Activated CD4-positive, alpha-beta T cell treated with anti-CD3 and anti-CD28 coated beads, Interleukin-2, amount 50 U/mL, for 48 hours (primary cell): Measurements from ENCODE around the gene FSD2.
"Not testable (repeated sequence)": the region's sequence is repeated elsewhere in the genome, so short reads cannot be mapped to it uniquely, and the experiment has no call there.

Experiments used
- DNase-seq, 2 experiments: peaks; one replicate each; pipeline ENCODE4 v3.0.0-alpha.2; 2020

FSD2 gene

DNA sequence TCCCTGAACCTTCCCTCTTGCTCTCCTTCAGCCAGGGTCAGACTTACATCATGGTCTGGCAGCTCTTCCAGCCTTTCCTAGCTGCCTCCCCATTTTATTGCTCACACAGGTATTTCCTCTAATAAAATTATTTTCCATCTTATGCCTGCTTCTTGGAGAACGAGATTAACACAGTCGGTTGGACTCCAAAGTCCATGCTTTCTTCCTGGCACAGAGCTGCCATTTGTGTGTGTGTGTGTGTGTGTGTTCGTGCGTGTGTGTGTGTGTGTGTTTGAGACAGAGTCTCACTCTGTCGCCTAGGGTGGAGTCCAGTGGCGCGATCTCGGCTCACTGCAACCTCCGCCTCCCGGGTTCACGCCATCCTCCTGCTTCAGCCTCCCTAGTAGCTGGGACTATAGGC is 15.5 kb downstream of the FSD2 start:
- no peak for DNase-seq

GRCh38 chr15:82789491-82789890 is 16.4 kb downstream of the FSD2 start:
- DNase-seq, result no peak

DNA sequence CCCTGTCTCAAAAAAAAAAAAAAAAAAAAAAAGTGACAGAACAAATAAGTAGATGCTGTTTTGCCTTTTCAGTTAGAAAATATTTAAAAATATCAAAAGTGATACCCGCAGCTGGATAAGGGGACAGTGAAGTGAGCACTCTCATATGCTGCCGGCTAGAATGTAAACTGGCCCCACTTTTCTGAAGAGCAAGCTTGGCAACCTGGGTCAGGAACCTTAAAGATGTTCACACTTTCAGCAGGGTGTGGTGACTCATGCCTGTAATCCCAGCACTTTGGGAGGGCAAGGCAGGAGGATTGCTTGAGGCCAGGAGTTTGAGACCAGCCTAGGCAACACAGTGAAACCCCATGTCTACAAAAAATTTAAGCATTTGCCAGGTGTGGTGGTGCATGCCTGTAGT is 17.4 kb downstream of the FSD2 start:
- DNase-seq, result no peak

DNA sequence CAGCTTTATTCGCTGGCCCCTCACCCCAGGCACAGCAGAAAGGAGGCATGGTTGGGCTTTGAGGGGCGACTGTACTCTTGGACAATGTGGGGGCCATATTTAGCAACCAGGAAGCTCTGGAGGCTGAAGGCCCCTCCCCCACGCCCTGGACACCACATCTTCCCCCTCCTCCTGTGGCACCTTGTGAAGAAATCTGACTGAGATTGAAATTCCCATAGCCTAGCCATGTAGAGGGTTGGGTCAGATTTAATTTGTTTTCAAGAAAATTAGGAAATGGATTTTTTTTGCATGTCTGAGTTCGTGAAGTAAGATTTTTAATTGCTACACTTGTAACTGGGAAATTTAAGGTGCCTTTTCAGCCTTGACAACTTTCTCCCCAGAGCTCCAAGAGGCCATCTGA is 24.5 kb downstream of the FSD2 start:
- DNase-seq, result no peak

DNA sequence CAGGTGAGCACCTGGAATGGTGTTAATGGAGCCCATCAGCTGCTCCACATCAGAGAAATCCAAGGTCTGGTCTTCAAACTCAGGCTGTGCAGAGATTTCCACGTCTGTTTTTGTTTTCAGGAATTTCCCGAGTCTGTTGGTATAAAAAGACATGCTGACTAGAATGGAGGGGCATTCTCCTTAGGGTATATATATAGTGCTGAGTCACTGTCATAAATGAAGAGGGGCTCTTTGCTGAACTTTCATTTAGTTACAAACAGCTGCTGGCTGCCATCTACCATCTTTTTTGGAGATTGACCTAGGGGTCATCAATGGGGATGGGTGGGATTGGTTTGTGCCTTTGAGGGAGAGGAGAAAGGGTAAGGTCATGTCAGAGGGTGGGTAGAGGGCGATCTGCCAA is 27.1 kb downstream of the FSD2 start:
- DNase-seq, result no peak

DNA sequence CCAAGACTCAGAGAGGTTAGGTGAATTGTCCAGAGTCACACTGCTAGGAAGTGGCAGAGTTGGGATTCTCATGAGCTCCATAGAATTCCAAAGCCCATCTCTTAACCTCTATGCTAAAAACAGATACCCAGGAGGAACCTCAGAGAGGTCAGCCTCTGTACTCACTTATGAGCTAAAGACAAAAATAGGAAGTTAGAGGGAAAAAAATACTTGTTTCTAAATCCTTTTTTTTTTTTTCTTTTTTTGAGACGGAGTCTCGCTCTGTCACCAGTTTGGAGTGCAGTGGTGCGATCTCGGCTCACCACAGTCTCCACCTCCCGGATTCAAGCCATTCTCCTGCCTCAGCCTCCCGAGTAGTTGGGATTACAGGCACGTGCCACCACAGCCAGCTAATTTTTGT is 31.4 kb downstream of the FSD2 start:
- no peak for DNase-seq

DNA sequence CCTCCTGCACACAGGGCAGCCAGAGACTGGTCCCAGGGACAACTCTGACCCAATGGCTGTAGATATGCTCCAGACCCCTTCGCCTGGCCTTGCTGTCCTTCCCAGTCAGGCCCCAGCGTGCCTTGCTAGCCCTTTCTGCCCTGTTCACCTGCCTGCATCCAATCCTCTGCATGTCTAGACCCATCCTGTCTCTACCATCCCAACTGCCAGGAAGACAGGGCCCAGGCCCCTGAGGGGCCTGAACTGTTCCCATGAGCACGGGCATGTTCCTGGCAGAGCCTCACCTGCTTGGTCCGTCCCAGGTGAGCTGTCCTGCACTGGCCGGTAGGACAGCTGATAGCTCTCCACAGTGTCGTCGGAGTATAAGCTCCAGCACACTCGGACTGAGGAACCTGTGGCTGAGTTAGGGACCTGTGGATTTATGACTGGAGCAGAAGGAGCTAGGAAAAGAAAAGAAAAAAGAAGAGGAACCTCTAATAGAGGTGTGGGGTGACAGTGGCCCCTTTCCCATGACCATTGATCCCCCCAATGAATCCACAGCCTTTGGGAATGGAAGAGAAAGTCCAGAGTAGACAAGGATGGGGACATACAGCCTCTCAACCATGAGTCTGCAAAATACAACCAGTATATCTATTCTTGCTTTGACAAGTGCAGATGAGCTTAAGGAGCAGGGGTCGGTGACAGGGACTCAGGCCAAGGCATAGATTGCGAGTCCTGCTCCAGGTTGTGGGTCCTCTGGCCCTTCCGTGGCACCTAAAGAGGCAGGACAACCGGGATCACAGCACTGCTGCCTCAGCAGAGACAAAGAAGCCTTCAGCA is 33.9 kb downstream of the FSD2 start:
- DNase-seq, result no peak

DNA sequence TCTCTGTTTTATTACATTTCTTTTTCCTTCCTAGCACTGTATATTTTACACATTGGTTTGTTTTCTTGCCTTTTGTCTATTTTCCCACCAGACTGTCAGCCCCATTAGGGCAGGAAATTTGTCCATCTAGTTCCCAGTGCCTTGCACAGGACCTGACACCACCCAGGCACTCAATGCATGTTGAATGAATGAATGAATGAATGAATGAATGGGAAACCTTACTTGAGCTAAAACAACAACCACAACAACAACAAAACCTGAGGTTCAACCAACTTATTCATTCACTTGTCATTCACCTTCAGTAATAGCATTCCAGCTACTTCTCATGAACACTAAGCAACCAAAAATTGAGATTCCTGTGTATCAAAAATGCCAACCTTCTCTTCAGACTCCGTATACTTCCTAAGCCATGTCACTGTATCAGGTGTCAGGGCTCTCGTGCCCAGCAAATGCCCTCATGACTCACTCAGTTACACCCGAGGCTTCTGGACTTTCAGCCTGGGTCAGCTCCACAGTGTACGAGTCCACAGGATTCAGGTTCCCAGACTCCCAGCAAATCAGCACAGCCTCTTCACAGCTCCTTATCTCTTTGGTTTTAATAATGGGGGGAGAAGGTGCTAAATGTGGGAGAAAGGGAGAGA is 37.3 kb downstream of the FSD2 start:
- no peak for DNase-seq

- DNase-seq, result no peak
Observed at GRCh38 chr15:82767163-82767829, 38.6 kb downstream of the FSD2 start.

- not testable (repeated sequence) for DNase-seq
Observed at GRCh38 chr15:82766201-82766600, 39.7 kb downstream of the FSD2 start.

DNA sequence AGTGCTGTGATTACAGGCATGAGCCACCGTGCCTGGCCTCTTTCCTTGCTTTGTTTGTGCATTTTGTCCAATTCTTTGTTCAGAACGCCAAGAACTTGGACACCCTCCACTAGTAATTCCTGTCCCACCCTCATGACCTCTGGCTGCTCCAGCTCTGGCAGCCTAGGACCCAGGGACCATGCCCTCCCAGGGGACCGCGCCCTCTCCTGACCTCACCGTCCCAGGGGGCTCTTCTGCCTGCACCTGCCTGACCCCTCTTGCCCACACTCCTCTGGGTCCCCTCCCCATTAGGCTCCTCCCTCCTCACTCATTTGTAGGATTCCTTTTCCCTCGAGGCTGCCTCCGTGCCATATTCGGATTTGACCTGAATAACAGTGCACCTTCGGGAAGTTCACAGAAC is 41.1 kb downstream of the FSD2 start:
- no peak for DNase-seq

DNA sequence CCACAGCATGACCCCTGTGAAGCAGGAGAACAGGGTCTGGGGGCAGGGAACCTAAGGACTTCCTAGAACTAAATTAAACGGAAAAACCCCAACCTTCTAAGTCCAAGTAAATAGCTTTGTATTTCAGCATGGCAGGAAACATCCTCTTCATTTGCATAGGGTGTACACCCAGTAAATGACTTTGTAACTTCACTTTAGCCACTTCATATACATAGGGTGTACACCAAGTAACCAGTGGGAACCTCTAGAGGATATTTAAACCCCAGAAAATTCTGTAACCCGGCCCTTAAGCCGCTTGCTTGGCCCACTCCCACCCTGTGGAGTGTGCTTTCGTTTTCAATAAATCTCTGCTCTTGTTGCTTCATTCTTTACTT is 41.8 kb downstream of the FSD2 start:
- DNase-seq, result no peak

- DNase-seq, result no peak
Observed at GRCh38 chr15:82763361-82764116, 42.3 kb downstream of the FSD2 start.

- DNase-seq, result no peak
Observed at GRCh38 chr15:82751308-82751707, 54.6 kb downstream of the FSD2 start.

DNA sequence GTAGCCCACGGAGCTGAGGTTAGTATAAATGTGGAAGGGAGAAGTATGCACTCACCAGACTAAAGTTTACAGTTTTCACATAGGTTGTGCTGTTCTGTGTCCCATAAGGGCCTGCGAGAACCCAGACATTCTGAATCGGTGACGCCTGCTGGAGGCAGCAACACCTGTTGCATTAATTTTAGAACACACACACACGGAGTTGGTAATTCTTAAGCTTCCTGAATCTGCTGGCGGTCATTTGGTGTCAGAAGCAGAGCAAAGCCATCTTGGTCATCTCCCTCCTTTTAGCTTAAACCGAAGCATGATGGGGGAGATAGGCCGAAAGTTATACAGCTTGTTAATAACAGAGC is 55.1 kb downstream of the FSD2 start:
- DNase-seq, result peak in 1 of 2 experiments; percentile 19

DNA sequence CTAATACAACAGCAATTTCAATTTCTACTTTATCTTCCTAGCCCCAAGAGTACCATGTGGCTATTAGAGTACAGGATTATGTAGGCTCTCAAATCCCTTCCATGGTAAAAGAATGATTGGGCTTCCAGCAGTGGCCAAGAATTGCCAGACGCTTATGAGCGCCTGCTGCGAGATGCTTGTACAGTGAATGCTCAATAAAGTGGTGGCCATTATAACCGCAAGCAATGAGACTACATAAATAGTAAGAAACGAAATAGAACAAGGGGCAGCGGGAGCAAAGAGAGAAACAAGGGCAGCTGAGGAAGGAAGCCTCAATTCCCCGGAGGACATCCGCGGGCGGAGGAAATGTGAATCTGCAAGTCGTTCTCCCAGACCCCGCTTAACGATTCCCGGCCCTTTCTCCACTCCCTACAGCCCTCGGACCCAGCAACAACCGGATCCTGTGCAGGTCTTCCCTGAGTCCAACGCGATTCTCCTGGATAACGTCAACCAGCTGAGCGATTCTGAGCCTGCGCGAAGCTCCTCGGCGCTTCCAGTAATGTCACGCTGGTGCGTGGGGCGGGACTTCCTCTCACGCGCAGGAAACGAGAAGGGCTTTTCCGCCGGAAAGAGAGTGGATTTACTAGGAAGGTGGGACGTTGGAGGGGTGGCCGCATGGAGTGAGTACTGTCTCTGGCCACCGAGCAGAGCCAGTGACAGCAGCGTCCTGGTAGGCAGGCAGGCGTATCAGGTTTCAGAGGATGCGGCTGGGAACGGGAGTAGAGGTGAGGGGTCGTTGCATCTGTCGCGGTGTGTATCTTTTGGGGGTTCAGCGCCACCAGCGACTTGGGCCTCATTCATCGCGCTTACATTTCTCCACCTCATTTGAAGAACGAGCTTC is 55.7 kb downstream of the FSD2 start:
- DNase-seq, result peak; percentile 85 to 91

DNA sequence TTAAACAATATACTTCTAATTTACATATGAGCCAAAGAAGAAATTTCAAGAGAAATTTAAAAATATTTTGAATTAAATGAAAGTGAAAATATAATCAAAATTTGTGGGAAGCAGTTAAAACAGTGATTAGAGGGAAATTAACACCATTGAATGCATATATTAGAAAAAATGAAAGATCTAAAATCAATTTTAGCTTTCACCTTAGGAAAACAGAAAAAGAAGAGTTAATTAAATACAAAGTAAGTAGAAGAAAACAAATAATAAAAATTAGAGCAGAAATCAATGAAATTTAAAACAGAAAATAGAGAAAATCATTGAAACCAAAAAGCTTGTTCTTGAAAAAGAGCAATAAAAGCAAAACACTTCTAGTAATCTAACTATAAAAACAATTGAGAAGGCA is 57.6 kb downstream of the FSD2 start:
- DNase-seq, result no peak

DNA sequence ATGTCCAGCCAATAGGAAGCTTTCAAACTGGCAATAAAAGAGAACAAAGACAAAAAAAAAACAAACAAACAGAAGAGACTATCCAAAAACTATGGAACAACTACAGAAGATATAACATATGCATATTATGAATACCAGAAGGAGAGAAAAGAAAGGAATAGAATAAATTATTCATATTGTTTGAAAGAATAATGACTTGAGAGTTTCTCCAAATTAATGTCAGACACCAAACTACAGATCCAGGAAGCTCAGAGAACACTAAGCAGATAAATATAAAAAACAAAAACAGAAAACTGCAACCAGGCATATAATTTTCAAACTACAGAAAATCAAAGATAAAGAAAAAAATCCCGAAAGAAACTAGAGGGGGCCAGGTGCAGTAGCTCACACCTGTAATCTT is 62.1 kb downstream of the FSD2 start:
- no peak for DNase-seq

GRCh38 chr15:82742134-82742533 is 63.7 kb downstream of the FSD2 start:
- DNase-seq, result no peak

DNA sequence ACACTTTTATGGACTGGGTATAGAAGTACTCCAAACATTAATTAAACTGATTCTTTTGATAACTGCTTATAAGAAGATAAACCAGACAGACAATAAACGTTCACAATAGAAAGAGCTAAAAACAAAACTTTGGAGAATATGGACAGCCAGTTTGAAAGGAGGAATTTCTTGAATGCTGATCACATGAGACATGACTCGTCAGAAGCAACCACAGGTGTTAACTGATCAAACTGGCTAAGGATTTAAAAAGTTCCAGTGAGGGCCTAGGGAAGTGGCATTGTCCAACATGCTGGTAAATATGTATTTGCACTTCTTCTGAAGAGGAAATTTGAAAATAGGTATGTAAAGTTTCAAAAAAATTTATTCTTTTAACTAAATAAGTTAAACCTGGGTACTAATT is 66.8 kb downstream of the FSD2 start:
- no peak for DNase-seq

GRCh38 chr15:82737975-82738374 is 67.9 kb downstream of the FSD2 start:
- no peak for DNase-seq

DNA sequence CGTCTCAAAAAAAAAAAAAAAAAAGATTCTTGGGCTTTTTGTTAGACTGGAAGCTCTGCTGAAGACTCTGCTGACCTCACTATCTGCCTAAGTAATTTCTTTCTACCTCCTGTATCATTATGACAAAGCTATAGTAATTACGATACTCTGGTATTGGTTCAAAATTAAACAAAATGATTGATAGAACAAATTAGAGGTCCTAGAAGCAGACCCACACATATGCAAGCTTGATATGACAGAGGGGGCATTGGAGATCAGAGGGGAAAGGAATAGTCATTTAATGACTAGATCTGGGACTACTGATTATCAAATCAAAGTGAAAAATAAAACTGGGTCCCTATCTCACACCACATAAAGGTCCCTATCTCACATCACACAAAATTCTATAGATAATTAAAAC is 74.3 kb downstream of the FSD2 start:
- DNase-seq, result no peak
